Astrocyte (in vitro differentiated cells and primary cell): ENCODE measurements around the gene WDR54. TPM values are rescaled to one million over a fixed set of nuclear protein-coding genes. Genes with fewer than 3 reads are reported as not detected.
A peak's percentile ranks its signal among the peaks of the same experiment; 100 is the strongest.

Source experiments
- DNase-seq: peaks from one replicate; pipeline ENCODE4 v3.0.0-alpha.2; 2010; ENCODE audit warnings: low read depth
- FAIRE-seq: peaks from 2 replicates; lab custom pipeline; 2011; peaks lifted over from hg19 to GRCh38; lab: Jason Lieb, UNC
- H2AFZ ChIP-seq: 2 replicates; pipeline ENCODE4 v1.6.0; 2012; ENCODE audit warnings: low read depth, low read length, inconsistent platforms
- H3K27ac ChIP-seq: 2 replicates; pipeline ENCODE4 v1.5.1; 2011; ENCODE audit warnings: low read depth, low read length, inconsistent platforms
- H3K27me3 ChIP-seq: 2 replicates; pipeline ENCODE4 v1.6.0; 2011; ENCODE audit warnings: low read length, inconsistent platforms; ENCODE audit not compliant: insufficient read depth
- H3K36me3 ChIP-seq: 2 replicates; pipeline ENCODE4 v1.5.1; 2011; ENCODE audit warnings: low read length, inconsistent platforms; ENCODE audit not compliant: insufficient read depth
- H3K4me1 ChIP-seq: 2 replicates; pipeline ENCODE4 v1.5.1; 2011; ENCODE audit warnings: low read length, inconsistent platforms; ENCODE audit not compliant: insufficient read depth
- H3K4me2 ChIP-seq: 2 replicates; pipeline ENCODE4 v1.6.0; 2012; ENCODE audit warnings: low read length, inconsistent platforms
- H3K4me3 ChIP-seq: 2 replicates; pipeline ENCODE4 v1.5.1; 2011; ENCODE audit warnings: low read depth, mild to moderate bottlenecking, low read length, inconsistent platforms; ENCODE audit not compliant: insufficient read depth
- H3K79me2 ChIP-seq: 2 replicates; pipeline ENCODE4 v1.6.0; 2012; ENCODE audit warnings: mild to moderate bottlenecking, low read length, inconsistent platforms; ENCODE audit not compliant: insufficient read depth
- H3K9ac ChIP-seq: 2 replicates; pipeline ENCODE4 v1.6.0; 2012; ENCODE audit warnings: mild to moderate bottlenecking, low read length, inconsistent platforms
- H3K9me3 ChIP-seq: 2 replicates; pipeline ENCODE4 v1.5.1; 2012; ENCODE audit warnings: low read depth, mild to moderate bottlenecking, low read length, inconsistent platforms; ENCODE audit not compliant: insufficient read depth
- H4K20me1 ChIP-seq: 2 replicates; pipeline ENCODE4 v1.6.0; 2012; ENCODE audit warnings: low read length, inconsistent platforms; ENCODE audit not compliant: insufficient read depth
- H3K27ac Mint-ChIP-seq: one replicate; pipeline ENCODE4 v1.8.0; 2021; ENCODE audit warnings: mild to moderate bottlenecking, mixed read lengths; ENCODE audit not compliant: unreplicated experiment
- H3K27me3 Mint-ChIP-seq: one replicate; pipeline ENCODE4 v1.8.0; 2021; ENCODE audit warnings: low read depth, mixed read lengths; ENCODE audit not compliant: unreplicated experiment
- H3K36me3 Mint-ChIP-seq: one replicate; pipeline ENCODE4 v1.8.0; 2021; ENCODE audit warnings: low read depth, mixed read lengths; ENCODE audit not compliant: unreplicated experiment
- H3K4me1 Mint-ChIP-seq: one replicate; pipeline ENCODE4 v1.8.0; 2021; ENCODE audit warnings: low read depth, mixed read lengths; ENCODE audit not compliant: unreplicated experiment
- H3K4me3 Mint-ChIP-seq: one replicate; pipeline ENCODE4 v1.8.0; 2021; ENCODE audit warnings: mild to moderate bottlenecking, moderate library complexity, mixed read lengths; ENCODE audit not compliant: unreplicated experiment
- H3K9me3 Mint-ChIP-seq: one replicate; pipeline ENCODE4 v1.8.0; 2021; ENCODE audit warnings: mild to moderate bottlenecking, mixed read lengths; ENCODE audit not compliant: unreplicated experiment
- CTCF ChIP-seq: IDR thresholded peaks from 2 replicates; pipeline ENCODE4 v1.5.1; 2011; ENCODE audit warnings: low read depth, mild to moderate bottlenecking, inconsistent platforms, low read length, moderate library complexity; ENCODE audit not compliant: insufficient read depth
- EZH2 ChIP-seq: IDR thresholded peaks from 2 replicates; pipeline ENCODE4 v1.6.1; 2012; ENCODE audit warnings: mild to moderate bottlenecking, low read length, inconsistent platforms; ENCODE audit not compliant: insufficient read depth
- total RNA-seq: library from RNA; stranded (reverse); gene quantifications from 2 replicates; pipeline ENCODE4 v1.2.1, GENCODE V29; 2021

The WDR54 gene
- total RNA-seq, 1 donor from 2014 or later: 14.8 TPM

- H3K4me3 Mint-ChIP-seq: no peak overlapping the region
- H3K4me1 Mint-ChIP-seq: peaks cover 27% of the 10 kb centered on the region
- no peaks in the 10 kb centered on the region for H3K27me3 Mint-ChIP-seq
Observed at GRCh38 chr2:74424995-74425406, 3.5 kb downstream of the WDR54 start.

GRCh38 chr2:74425523-74425922 is 4.0 kb downstream of the WDR54 start:
- Histone ChIP-seq H3K36me3 (peaks cover 18% of the 10 kb centered on the region), H3K9me3 (no peaks in the 10 kb centered on the region), H3K4me2 (no peak overlapping the region), H2AFZ (no peak overlapping the region), H3K27ac (no peak overlapping the region), H3K9ac (no peak overlapping the region), H3K4me3 (no peak overlapping the region), H3K27me3 (no peaks in the 10 kb centered on the region), H3K79me2 (no peaks in the 10 kb centered on the region), H3K4me1 (peaks cover 30% of the 10 kb centered on the region), H4K20me1 (peaks cover 4% of the 10 kb centered on the region)
- H3K27ac Mint-ChIP-seq: peak overlapping the region; percentile 84
- FAIRE-seq: no peak
- DNase-seq: no peak
- peaks cover 22% of the 10 kb centered on the region for H3K36me3 Mint-ChIP-seq
- TF ChIP-seq EZH2 (no peak), CTCF (no peak)
- H3K4me3 Mint-ChIP-seq: no peak overlapping the region
- H3K9me3 Mint-ChIP-seq: no peaks in the 10 kb centered on the region
- peaks cover 30% of the 10 kb centered on the region for H3K4me1 Mint-ChIP-seq
- H3K27me3 Mint-ChIP-seq: no peaks in the 10 kb centered on the region

More at GRCh38 chr2:74424995-74425406, 3.5 kb downstream of the WDR54 start:
- no peak overlapping the region for H3K4me2 ChIP-seq
- no peak for TF ChIP-seq CTCF
- no peak for TF ChIP-seq EZH2
- H4K20me1 ChIP-seq: peaks cover 4% of the 10 kb centered on the region
- H3K36me3 ChIP-seq: peaks cover 18% of the 10 kb centered on the region
- H3K36me3 Mint-ChIP-seq: peaks cover 18% of the 10 kb centered on the region
- no peaks in the 10 kb centered on the region for H3K27me3 ChIP-seq
- DNase-seq (no peak), FAIRE-seq (no peak)
- H2AFZ ChIP-seq: no peak overlapping the region
- no peaks in the 10 kb centered on the region for H3K9me3 ChIP-seq
- H3K27ac Mint-ChIP-seq: peak overlapping the region; percentile 71
- H3K27ac ChIP-seq: no peak overlapping the region
- no peaks in the 10 kb centered on the region for H3K79me2 ChIP-seq
- H3K4me3 ChIP-seq: no peak overlapping the region
- no peak overlapping the region for H3K9ac ChIP-seq
- H3K9me3 Mint-ChIP-seq: no peaks in the 10 kb centered on the region
- peaks cover 29% of the 10 kb centered on the region for H3K4me1 ChIP-seq

DNA sequence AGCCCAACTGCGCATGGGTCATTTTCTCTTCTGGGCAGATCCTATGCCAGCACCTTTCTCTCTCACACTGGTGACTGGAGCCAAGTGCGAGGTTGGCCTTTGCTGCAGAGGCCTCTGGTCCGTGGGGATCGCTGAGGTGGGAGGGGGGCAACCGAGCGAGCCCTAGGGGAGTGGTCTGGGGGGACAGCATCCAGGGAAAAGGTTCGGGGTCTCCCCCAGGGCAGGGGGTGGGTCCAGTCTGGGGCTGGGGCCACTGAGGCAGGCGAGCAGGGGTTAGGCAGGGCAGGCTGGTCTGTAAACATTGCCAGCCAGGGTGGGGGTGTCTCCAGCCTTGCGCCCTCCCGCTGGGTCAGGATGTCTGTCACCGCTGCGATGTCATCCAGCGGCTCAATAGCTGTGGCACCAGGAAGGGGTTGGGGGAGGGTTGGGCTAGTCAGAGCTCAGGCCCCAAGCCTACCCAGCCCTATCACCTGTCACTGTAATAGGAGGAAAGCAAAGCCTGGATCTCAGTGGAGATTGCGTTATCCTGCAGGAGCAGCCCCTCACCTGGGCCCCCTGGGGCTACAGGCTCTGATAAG is 4.7 kb downstream of the WDR54 start:
- no peaks in the 10 kb centered on the region for H3K9me3 Mint-ChIP-seq
- no peak overlapping the region for H3K27ac Mint-ChIP-seq
- Histone ChIP-seq H3K4me1 (peaks cover 25% of the 10 kb centered on the region), H4K20me1 (peaks cover 5% of the 10 kb centered on the region), H3K27me3 (no peaks in the 10 kb centered on the region), H3K4me2 (no peak overlapping the region), H3K4me3 (no peak overlapping the region), H3K9ac (no peak overlapping the region), H3K9me3 (no peaks in the 10 kb centered on the region), H3K27ac (no peak overlapping the region), H3K36me3 (peaks cover 18% of the 10 kb centered on the region), H3K79me2 (no peaks in the 10 kb centered on the region), H2AFZ (no peak overlapping the region)
- H3K27me3 Mint-ChIP-seq: no peaks in the 10 kb centered on the region
- TF ChIP-seq CTCF (no peak), EZH2 (no peak)
- FAIRE-seq: no peak
- peaks cover 22% of the 10 kb centered on the region for H3K36me3 Mint-ChIP-seq
- no peak overlapping the region for H3K4me3 Mint-ChIP-seq
- H3K4me1 Mint-ChIP-seq: peaks cover 27% of the 10 kb centered on the region
- DNase-seq: no peak
